H9 (cell line): Measurements from ENCODE around the gene MFRP. TPM values are rescaled to one million over a fixed set of nuclear protein-coding genes. Genes with fewer than 3 reads are reported as not detected.

Source experiments
- DNase-seq: peaks from one replicate; pipeline ENCODE4 v3.0.0-alpha.2; 2017
- H2AFZ ChIP-seq: one replicate; pipeline ENCODE4 v1.6.1; 2013; ENCODE audit warnings: mild to moderate bottlenecking, low read length, control low read depth, moderate library complexity
- H2AK5ac ChIP-seq: 2 replicates; pipeline ENCODE4 v1.6.1; 2013; ENCODE audit warnings: low read length, control low read depth, mixed read lengths; ENCODE audit not compliant: insufficient read length
- H2BK120ac ChIP-seq: one replicate; pipeline ENCODE4 v1.6.1; 2013; ENCODE audit warnings: low read depth, mild to moderate bottlenecking, low read length, control low read depth, inconsistent platforms; ENCODE audit not compliant: poor library complexity, severe bottlenecking
- H2BK12ac ChIP-seq: 2 replicates; pipeline ENCODE4 v1.6.1; 2013; ENCODE audit warnings: low read length, control low read depth, mixed read lengths, low read depth; ENCODE audit not compliant: insufficient read length
- H2BK15ac ChIP-seq: 2 replicates; pipeline ENCODE4 v1.6.1; 2013; ENCODE audit warnings: low read depth, low read length, control low read depth
- H2BK20ac ChIP-seq: one replicate; pipeline ENCODE4 v1.6.1; 2013; ENCODE audit warnings: low read depth, mild to moderate bottlenecking, low read length, control low read depth, inconsistent platforms; ENCODE audit not compliant: poor library complexity, severe bottlenecking
- H2BK5ac ChIP-seq: 2 replicates; pipeline ENCODE4 v1.6.1; 2013; ENCODE audit warnings: low read length, control low read depth, mixed read lengths; ENCODE audit not compliant: insufficient read length
- H3K14ac ChIP-seq: 2 replicates; pipeline ENCODE4 v1.6.1; 2013; ENCODE audit warnings: low read length, control low read depth; ENCODE audit not compliant: insufficient read depth
- H3K18ac ChIP-seq: 2 replicates; pipeline ENCODE4 v1.6.1; 2013; ENCODE audit warnings: low read depth, mild to moderate bottlenecking, mixed read lengths, low read length, control low read depth; ENCODE audit not compliant: insufficient read length
- H3K23ac ChIP-seq: 2 replicates; pipeline ENCODE4 v1.6.1; 2013; ENCODE audit warnings: low read length, control low read depth, mixed read lengths, low read depth; ENCODE audit not compliant: insufficient read length
- H3K23me2 ChIP-seq: 2 replicates; pipeline ENCODE4 v1.6.1; 2013; ENCODE audit warnings: low read depth, mild to moderate bottlenecking, mixed read lengths, low read length, control low read depth; ENCODE audit not compliant: insufficient read length, poor library complexity, severe bottlenecking
- H3K27ac ChIP-seq: 2 replicates; pipeline ENCODE4 v1.5.1; 2013; ENCODE audit warnings: low read length, control low read depth, mixed read lengths, low read depth; ENCODE audit not compliant: insufficient read length
- H3K27me3 ChIP-seq: 2 replicates; pipeline ENCODE4 v1.6.1; 2013; ENCODE audit warnings: low read length, control low read depth, inconsistent platforms; ENCODE audit not compliant: insufficient read depth
- H3K4ac ChIP-seq: 2 replicates; pipeline ENCODE4 v1.6.1; 2013; ENCODE audit warnings: low read depth, mild to moderate bottlenecking, control low read depth, inconsistent platforms, low read length, moderate library complexity
- H3K4me1 ChIP-seq: 2 replicates; pipeline ENCODE4 v1.6.1; 2013; ENCODE audit warnings: low read length, control low read depth, inconsistent platforms; ENCODE audit not compliant: insufficient read depth
- H3K4me2 ChIP-seq: 2 replicates; pipeline ENCODE4 v1.6.1; 2013; ENCODE audit warnings: low read length, control low read depth, mixed read lengths; ENCODE audit not compliant: insufficient read length, insufficient read depth
- H3K56ac ChIP-seq: 2 replicates; pipeline ENCODE4 v1.6.1; 2013; ENCODE audit warnings: low read depth, mild to moderate bottlenecking, mixed read lengths, low read length, control low read depth; ENCODE audit not compliant: insufficient read length
- H3K79me1 ChIP-seq: 2 replicates; pipeline ENCODE4 v1.6.1; 2013; ENCODE audit warnings: low read depth, mild to moderate bottlenecking, moderate library complexity, low read length, control low read depth, inconsistent platforms; ENCODE audit not compliant: insufficient read depth, poor library complexity, severe bottlenecking
- H3K79me2 ChIP-seq: 2 replicates; pipeline ENCODE4 v1.6.1; 2013; ENCODE audit warnings: low read length, control low read depth, inconsistent platforms; ENCODE audit not compliant: insufficient read depth
- H3K9ac ChIP-seq: 2 replicates; pipeline ENCODE4 v1.6.1; 2013; ENCODE audit warnings: low read length, control low read depth, mixed read lengths; ENCODE audit not compliant: insufficient read length; ENCODE audit errors: extremely low read depth
- H3K9me3 ChIP-seq: one replicate; pipeline ENCODE4 v1.6.1; 2013; ENCODE audit warnings: low read depth, low read length, inconsistent platforms; ENCODE audit not compliant: control insufficient read depth
- H3T11ph ChIP-seq: one replicate; pipeline ENCODE4 v1.6.1; 2013; ENCODE audit warnings: mild to moderate bottlenecking, low read length, control low read depth, inconsistent platforms
- H4K20me1 ChIP-seq: one replicate; pipeline ENCODE4 v1.6.1; 2013; ENCODE audit not compliant: control insufficient read depth, insufficient read length, insufficient read depth
- H4K5ac ChIP-seq: 2 replicates; pipeline ENCODE4 v1.6.1; 2013; ENCODE audit warnings: low read depth, mild to moderate bottlenecking, mixed read lengths, low read length, control low read depth; ENCODE audit not compliant: insufficient read length
- H4K8ac ChIP-seq: replicated peaks from 2 replicates; pipeline ENCODE4 v1.6.1; 2013; ENCODE audit warnings: low read length, control low read depth, mixed read lengths, low read depth; ENCODE audit not compliant: insufficient read length
- H4K91ac ChIP-seq: 2 replicates; pipeline ENCODE4 v1.6.1; 2013; ENCODE audit warnings: low read depth, mild to moderate bottlenecking, moderate library complexity, mixed read lengths, low read length, control low read depth; ENCODE audit not compliant: insufficient read length
- H3K27ac Mint-ChIP-seq, 3 experiments: 2 replicates in 2 of 3; 3 replicates in 1 of 3; pipeline ENCODE4 v1.8.0; 2020 to 2021; ENCODE audit warnings: mixed read lengths in 3 of 3, mild to moderate bottlenecking in 1 of 3, moderate library complexity in 1 of 3
- H3K27me3 Mint-ChIP-seq: 2 replicates; pipeline ENCODE4 v1.8.0; 2021; ENCODE audit warnings: low read depth, mild to moderate bottlenecking, moderate library complexity, mixed read lengths
- H3K36me3 Mint-ChIP-seq, 3 experiments: 2 replicates in 2 of 3; 3 replicates in 1 of 3; pipeline ENCODE4 v1.8.0; 2020 to 2021; ENCODE audit warnings: low read depth in 3 of 3, mixed read lengths in 3 of 3; ENCODE audit not compliant: insufficient read depth in 1 of 3
- H3K4me1 Mint-ChIP-seq, 2 experiments: 2 replicates each; pipeline ENCODE4 v1.8.0; 2020; ENCODE audit warnings: mixed read lengths in 2 of 2
- H3K4me3 Mint-ChIP-seq, 2 experiments: 2 replicates in 1 of 2; 3 replicates in 1 of 2; pipeline ENCODE4 v1.8.0; 2020 to 2021; ENCODE audit warnings: mild to moderate bottlenecking in 2 of 2, mixed read lengths in 2 of 2, moderate library complexity in 1 of 2
- H3K9me3 Mint-ChIP-seq, 2 experiments: 2 replicates in 1 of 2; 3 replicates in 1 of 2; pipeline ENCODE4 v1.8.0; 2020; ENCODE audit warnings: mild to moderate bottlenecking in 2 of 2, mixed read lengths in 2 of 2, moderate library complexity in 1 of 2
- CTCF ChIP-seq: fragments of 200-600 bp; sonication (generic); conservative IDR thresholded peaks from 3 replicates; pipeline ENCODE4 v1.8.0; 2021; ENCODE audit warnings: antibody characterized with exemption, mild to moderate bottlenecking
- WGBS: extraction: QIAGEN DNeasy Blood & Tissue Kit; methylation state at CpG from one replicate; pipeline ENCODE4 v1.1.7; 2013; ENCODE audit warnings: missing lambda C conversion rate, low lambda C conversion rate, mixed read lengths; ENCODE audit not compliant: insufficient read length; ENCODE audit errors: extremely low coverage; 5-methylcytosine and 5-hydroxymethylcytosine counted together
- total RNA-seq: library from RNA; stranded (reverse); gene quantifications from 2 replicates; pipeline ENCODE4 v1.2.1, GENCODE V29; 2021

Gene MFRP
- total RNA-seq, 1 experiment from 2014 or later: not detected

- Histone ChIP-seq H3K4me1 (peaks cover 15% of the 10 kb centered on the region; the same call in 1 of the 2 replicates), H3K23me2 (peaks cover 13% of the 10 kb centered on the region), H4K20me1 (no peaks in the 10 kb centered on the region), H2BK20ac (no peak overlapping the region), H3K9ac (no peak overlapping the region), H3K4ac (no peak overlapping the region), H3K27me3 (no peaks in the 10 kb centered on the region), H4K8ac (no peak overlapping the region), H3T11ph (no peak overlapping the region), H3K23ac (no peak overlapping the region), H3K9me3 (no peaks in the 10 kb centered on the region), H2AFZ (no peak overlapping the region), H4K5ac (no peak overlapping the region), H3K79me2 (no peaks in the 10 kb centered on the region), H2BK5ac (no peak overlapping the region), H3K79me1 (no peaks in the 10 kb centered on the region), H3K18ac (no peak overlapping the region), H3K27ac (no peak overlapping the region), H3K4me2 (no peak overlapping the region), H2BK120ac (no peak overlapping the region), H4K91ac (no peak overlapping the region), H2BK15ac (no peak overlapping the region), H2BK12ac (no peak overlapping the region), H2AK5ac (no peak overlapping the region), H3K14ac (no peak overlapping the region), H3K56ac (no peak overlapping the region)
- Mint-ChIP-seq H3K36me3 (no peaks in the 10 kb centered on the region), H3K4me3 (no peak overlapping the region), H3K27me3 (peaks cover 9% of the 10 kb centered on the region), H3K9me3 (no peaks in the 10 kb centered on the region; a peak in 1 of 5 replicates), H3K27ac (no peak overlapping the region), H3K4me1 (peaks cover 40 to 43% of the 10 kb centered on the region in 2 experiments)
- no peak for TF ChIP-seq CTCF
- DNase-seq: no peak
- WGBS: no CpG with 5 or more reads among the region's 6 CpGs
These were observed 24.2 kb downstream of the MFRP start for GRCh38 chr11:119322360-119322739.
